Epidermal melanocyte (primary cell): ENCODE results near the gene PRAMEF17.
"Not testable (repeated sequence)": the region's sequence is repeated elsewhere in the genome, so short reads cannot be mapped to it uniquely, and the experiment has no call there.

Source experiments
- DNase-seq: peaks from one replicate; pipeline ENCODE4 v3.0.0; 2011; ENCODE audit warnings: low spot score; ENCODE audit not compliant: insufficient read length

PRAMEF17 gene

DNA sequence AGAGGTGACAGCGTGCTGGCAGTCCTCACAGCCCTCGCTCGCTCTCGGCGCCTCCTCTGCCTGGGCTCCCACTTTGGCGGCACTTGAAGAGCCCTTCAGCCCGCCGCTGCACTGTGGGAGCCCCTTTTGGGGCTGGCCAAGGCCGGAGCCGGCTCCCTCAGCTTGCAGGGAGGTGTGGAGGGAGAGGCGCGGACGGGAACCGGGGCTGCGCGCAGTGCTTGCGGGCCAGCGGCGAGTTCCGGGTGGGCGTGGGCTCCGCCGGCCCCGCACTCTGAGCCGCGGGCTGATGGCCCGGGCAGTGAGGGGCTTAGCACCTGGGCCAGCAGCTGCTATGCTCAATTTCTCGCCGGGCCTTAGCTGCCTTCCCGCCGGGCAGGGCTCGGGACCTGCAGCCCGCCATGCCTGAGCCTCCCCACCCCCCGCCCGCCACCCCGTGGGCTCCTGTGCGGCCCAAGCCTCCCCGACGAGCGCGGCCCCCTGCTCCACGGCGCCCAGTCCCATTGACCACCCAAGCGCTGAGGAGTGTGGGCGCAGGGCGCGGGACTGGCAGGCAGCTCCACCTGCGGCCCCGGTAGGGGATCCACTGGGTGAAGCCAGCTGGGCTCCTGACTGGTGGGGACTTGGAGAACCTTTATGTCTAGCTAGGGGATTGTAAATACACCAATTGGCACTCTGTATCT, 49.8 kb downstream of the PRAMEF17 start:
- DNase-seq: not testable (repeated sequence)
